ENCODE measurements around the gene KPNA3.
"Not testable (repeated sequence)": the region's sequence is repeated elsewhere in the genome, so short reads cannot be mapped to it uniquely, and the experiment has no call there.

KPNA3 gene

DNA sequence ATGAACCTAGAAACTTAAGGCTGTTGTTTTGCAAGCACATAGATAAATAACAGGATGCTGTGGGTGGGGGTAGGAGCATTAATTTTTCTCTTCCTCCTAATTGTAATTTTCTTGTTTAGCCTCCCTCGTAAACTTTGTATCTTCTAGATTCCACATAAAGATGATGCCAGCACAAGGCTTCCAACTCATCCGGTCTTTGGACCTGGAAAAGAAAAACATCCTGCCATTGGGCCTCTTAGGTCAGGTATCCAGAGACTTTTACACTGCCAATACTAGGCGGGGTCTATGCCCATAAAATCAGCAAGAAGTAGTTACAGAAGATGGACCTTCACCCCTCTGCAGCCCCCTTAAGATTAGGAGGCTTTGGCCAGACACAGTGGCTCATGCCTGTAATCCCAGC is 35.4 kb upstream of the KPNA3 start:
- no peaks in the 10 kb centered on the region for H3K9me3 ChIP-seq (ENCODE audit: control insufficient read depth, low read depth, low read length)
- H3K27me3 ChIP-seq (ENCODE audit: control insufficient read depth, insufficient read depth, low read length): no peaks in the 10 kb centered on the region
- no peaks in the 10 kb centered on the region for H3K4me1 ChIP-seq (ENCODE audit: control insufficient read depth, low read depth, low read length)

DNA sequence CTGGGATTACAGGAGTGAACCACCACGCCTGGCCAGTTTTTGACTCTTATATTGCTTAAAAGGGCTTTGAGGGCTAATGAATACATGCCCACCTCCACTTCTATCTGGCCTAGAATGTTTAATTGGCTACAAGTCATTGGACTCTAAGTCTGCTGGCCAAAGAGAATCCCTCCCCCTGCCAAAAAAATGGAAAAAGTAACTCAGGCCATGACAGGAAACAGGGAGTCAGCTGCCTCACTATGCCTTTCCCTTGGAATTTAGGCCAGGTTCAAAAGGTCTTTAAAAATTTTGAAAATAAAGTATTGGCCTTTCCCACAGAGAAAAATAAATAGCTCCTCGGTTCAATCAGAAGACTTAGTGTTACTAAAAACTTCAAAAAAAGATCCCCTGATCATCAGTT is 34.9 kb upstream of the KPNA3 start:
- H3K9me3 ChIP-seq (ENCODE audit: control insufficient read depth, low read depth, low read length): no peaks in the 10 kb centered on the region
- H3K27me3 ChIP-seq (ENCODE audit: control insufficient read depth, insufficient read depth, low read length): no peaks in the 10 kb centered on the region
- no peaks in the 10 kb centered on the region for H3K4me1 ChIP-seq (ENCODE audit: control insufficient read depth, low read depth, low read length)
- no peak overlapping the region for H3K27ac ChIP-seq (ENCODE audit: low read length)
- H3K9ac ChIP-seq (ENCODE audit: low read length): no peak overlapping the region
- H3K4me3 ChIP-seq (ENCODE audit: low read length): no peak overlapping the region
- H3K36me3 ChIP-seq (ENCODE audit: control insufficient read depth, low read depth, low read length): no peaks in the 10 kb centered on the region

More for the DNA sequence above, 35.4 kb upstream of the KPNA3 start:
- H3K4me3 ChIP-seq (ENCODE audit: low read length): no peak overlapping the region
- no peak overlapping the region for H3K9ac ChIP-seq (ENCODE audit: low read length)
- H3K27ac ChIP-seq (ENCODE audit: low read length): no peak overlapping the region
- H3K36me3 ChIP-seq (ENCODE audit: control insufficient read depth, low read depth, low read length): no peaks in the 10 kb centered on the region

GRCh38 chr13:49821216-49822009 is 28.9 kb upstream of the KPNA3 start:
- H3K27ac ChIP-seq (ENCODE audit: low read length): no peak overlapping the region

DNA sequence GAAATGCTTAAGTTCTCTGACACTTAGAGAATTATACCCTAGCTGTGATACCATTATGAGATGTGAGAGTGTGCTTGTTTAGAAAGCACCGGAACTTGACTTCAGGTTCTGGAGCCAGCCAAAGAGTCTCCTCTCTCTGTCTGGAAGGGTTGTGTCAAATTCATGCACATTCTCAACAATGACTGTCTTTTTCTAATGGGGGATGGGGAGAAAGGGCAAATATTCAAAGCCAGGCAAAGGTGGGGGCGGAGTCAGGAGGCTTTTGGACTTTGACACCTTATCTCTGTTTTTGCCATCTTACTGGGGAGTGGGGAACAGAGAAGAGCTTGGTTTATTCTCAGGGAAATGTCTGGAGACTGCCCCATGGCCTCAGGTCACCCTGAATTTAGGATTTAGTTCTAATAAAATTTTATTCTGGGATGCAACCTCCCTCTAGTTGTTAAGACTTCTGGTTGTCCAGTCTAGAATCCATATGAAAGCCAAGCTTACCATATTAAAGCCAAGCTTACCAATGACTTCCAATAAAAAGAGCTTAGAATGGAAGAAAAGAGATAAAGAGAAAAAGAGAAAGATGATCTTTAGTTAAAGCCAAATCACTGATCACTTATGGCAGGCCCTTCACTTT is 28.2 kb upstream of the KPNA3 start:
- Histone ChIP-seq H3K27me3 (ENCODE audit: control insufficient read depth, insufficient read depth, low read length) (no peaks in the 10 kb centered on the region), H3K27ac (ENCODE audit: low read length) (no peak overlapping the region), H3K9ac (ENCODE audit: low read length) (no peak overlapping the region), H3K4me1 (ENCODE audit: control insufficient read depth, low read depth, low read length) (no peaks in the 10 kb centered on the region), H3K36me3 (ENCODE audit: control insufficient read depth, low read depth, low read length) (no peaks in the 10 kb centered on the region), H3K4me3 (ENCODE audit: low read length) (no peak overlapping the region), H3K9me3 (ENCODE audit: control insufficient read depth, low read depth, low read length) (no peaks in the 10 kb centered on the region)

More at GRCh38 chr13:49821216-49822009, 28.9 kb upstream of the KPNA3 start:
- H3K36me3 ChIP-seq (ENCODE audit: control insufficient read depth, low read depth, low read length): no peaks in the 10 kb centered on the region
- no peak overlapping the region for H3K4me3 ChIP-seq (ENCODE audit: low read length)
- H3K4me1 ChIP-seq (ENCODE audit: control insufficient read depth, low read depth, low read length): no peaks in the 10 kb centered on the region
- H3K27me3 ChIP-seq (ENCODE audit: control insufficient read depth, insufficient read depth, low read length): no peaks in the 10 kb centered on the region
- no peak overlapping the region for H3K9ac ChIP-seq (ENCODE audit: low read length)
- H3K9me3 ChIP-seq (ENCODE audit: control insufficient read depth, low read depth, low read length): no peaks in the 10 kb centered on the region

GRCh38 chr13:49816047-49816446 is 23.6 kb upstream of the KPNA3 start:
- H3K4me3 ChIP-seq (ENCODE audit: low read length); H3K4me1 ChIP-seq (ENCODE audit: control insufficient read depth, low read depth, low read length); H3K36me3 ChIP-seq (ENCODE audit: control insufficient read depth, low read depth, low read length); H3K9ac ChIP-seq (ENCODE audit: low read length); H3K27ac ChIP-seq (ENCODE audit: low read length); H3K27me3 ChIP-seq (ENCODE audit: control insufficient read depth, insufficient read depth, low read length); H3K9me3 ChIP-seq (ENCODE audit: control insufficient read depth, low read depth, low read length): not testable (repeated sequence)

DNA sequence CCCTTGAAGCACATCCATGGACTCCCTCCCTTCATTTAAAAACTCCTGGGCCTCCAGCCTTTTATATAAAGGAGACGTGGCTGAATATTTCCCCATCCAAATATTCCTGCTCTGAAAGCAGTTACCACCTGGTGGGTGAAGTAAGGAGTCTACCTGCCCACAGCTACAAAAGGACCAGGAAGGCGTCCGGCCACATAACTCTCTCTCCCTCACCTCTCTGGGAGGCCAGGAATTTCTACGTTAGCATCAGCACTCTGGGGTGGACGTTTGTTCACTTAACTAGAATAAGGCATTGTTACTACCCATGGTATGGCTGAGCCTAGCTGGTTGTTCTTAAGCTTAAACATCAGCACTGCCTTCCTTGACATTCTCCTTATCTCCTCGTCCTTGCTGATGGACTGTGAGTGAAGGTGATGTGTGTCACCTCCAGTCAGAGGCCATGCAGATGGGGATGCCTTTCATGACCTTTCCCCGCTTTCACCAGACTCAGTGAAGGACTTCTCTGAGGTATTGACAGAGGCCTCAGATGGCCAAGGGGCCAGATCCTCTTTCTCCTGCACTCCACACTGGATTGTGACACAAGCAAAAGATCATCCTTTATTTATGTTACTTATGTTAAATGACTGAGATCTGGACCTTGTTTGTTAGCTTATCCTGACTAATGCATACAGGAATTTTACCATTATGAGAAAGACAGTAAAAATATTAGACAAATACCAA is 22.2 kb upstream of the KPNA3 start:
- H3K9me3 ChIP-seq (ENCODE audit: control insufficient read depth, low read depth, low read length): no peaks in the 10 kb centered on the region
- H3K27me3 ChIP-seq (ENCODE audit: control insufficient read depth, insufficient read depth, low read length): no peaks in the 10 kb centered on the region

DNA sequence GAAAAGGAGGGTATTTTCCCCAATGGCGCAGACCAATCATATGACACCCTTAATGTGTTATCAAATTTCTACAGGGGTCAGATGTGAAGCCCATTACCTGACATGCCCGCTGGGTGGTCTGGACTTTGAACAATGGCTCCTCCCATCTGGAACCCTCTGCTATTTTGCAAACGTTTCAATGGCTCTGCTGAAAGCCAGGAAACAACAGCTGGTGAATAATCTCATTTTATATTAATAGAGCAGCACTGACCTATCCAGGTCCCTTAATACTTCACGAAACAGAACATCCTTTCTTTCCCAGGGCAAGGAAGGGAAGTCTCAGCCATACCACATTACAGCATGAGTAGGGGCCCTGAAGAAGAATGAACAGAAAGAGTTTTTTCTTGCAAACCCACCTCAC is 20.3 kb upstream of the KPNA3 start:
- Histone ChIP-seq H3K36me3 (ENCODE audit: control insufficient read depth, low read depth, low read length) (no peaks in the 10 kb centered on the region), H3K9ac (ENCODE audit: low read length) (no peak overlapping the region), H3K4me1 (ENCODE audit: control insufficient read depth, low read depth, low read length) (no peaks in the 10 kb centered on the region), H3K27me3 (ENCODE audit: control insufficient read depth, insufficient read depth, low read length) (no peaks in the 10 kb centered on the region), H3K27ac (ENCODE audit: low read length) (no peak overlapping the region), H3K4me3 (ENCODE audit: low read length) (no peak overlapping the region), H3K9me3 (ENCODE audit: control insufficient read depth, low read depth, low read length) (no peaks in the 10 kb centered on the region)

More for the DNA sequence above, 22.2 kb upstream of the KPNA3 start:
- Histone ChIP-seq H3K36me3 (ENCODE audit: control insufficient read depth, low read depth, low read length) (no peaks in the 10 kb centered on the region), H3K4me3 (ENCODE audit: low read length) (no peak overlapping the region), H3K27ac (ENCODE audit: low read length) (no peak overlapping the region), H3K4me1 (ENCODE audit: control insufficient read depth, low read depth, low read length) (no peaks in the 10 kb centered on the region), H3K9ac (ENCODE audit: low read length) (no peak overlapping the region)

DNA sequence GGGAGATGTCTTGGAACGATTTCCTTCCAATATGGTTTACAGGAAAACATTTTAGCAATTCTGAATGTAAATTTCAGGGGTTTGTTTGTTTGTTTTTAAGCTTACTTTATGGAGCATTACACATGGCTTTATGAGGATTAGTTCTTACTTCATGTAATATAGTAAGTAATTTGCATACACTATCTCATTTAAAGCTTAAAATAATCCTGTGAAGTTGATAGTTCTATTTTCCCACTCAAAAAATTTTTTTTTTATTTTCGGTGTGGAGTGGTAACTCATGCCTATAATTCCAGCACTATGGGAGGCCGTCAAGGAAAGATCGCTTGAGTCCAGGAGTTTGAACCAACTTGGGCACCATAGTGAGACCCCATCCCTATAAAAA is 19.0 kb upstream of the KPNA3 start:
- H3K27me3 ChIP-seq (ENCODE audit: control insufficient read depth, insufficient read depth, low read length): no peaks in the 10 kb centered on the region
- no peak overlapping the region for H3K9ac ChIP-seq (ENCODE audit: low read length)
- H3K36me3 ChIP-seq (ENCODE audit: control insufficient read depth, low read depth, low read length): no peaks in the 10 kb centered on the region
- H3K4me3 ChIP-seq (ENCODE audit: low read length): no peak overlapping the region
- H3K27ac ChIP-seq (ENCODE audit: low read length): no peak overlapping the region
- no peaks in the 10 kb centered on the region for H3K9me3 ChIP-seq (ENCODE audit: control insufficient read depth, low read depth, low read length)
- H3K4me1 ChIP-seq (ENCODE audit: control insufficient read depth, low read depth, low read length): no peaks in the 10 kb centered on the region

DNA sequence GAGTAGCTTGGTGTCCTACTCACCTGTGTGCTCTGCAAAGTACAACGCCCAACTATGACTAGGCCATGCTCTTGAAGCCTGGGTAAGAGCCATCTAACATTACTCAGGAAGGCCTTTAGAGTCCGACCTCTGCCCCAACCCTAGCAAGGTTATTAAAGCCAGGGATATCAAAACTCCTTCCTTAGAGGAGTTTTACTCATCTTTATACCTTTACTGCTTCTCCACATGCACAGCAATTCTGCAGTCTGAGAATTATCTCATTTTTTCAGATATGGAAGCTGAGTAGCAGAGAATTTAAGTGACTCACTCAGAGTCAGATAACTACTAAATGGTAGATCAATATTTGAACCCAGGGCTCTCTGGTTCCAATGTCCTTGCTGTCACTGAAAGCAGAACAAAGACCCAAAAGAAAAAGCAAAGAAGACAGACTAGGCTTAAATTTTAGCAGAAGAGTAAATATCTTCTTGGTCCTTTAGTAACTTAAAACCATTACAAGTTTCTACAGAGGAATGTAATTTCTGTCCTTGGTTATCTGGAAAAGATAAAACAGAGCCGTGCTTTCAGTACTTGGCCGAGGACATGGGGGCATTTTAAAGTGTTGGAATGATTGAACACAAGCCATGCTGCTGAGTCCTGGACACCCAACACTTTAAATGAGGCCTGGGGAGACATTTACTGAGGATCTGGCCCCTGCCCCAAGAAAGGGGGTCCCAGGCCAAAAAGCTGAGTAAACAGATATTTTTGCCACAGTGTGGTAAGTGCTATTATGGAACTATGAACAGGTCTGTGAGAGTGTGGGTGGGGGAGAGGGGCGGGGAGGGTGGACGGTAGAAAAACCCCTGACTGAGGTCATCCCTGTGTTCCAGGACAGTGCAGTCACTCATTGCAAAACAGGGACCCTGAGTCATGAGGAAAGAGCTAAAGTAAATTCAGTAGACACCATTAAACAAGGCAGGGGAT is 18.4 kb upstream of the KPNA3 start:
- Histone ChIP-seq H3K9ac (ENCODE audit: low read length) (no peak overlapping the region), H3K4me3 (ENCODE audit: low read length) (no peak overlapping the region), H3K4me1 (ENCODE audit: control insufficient read depth, low read depth, low read length) (no peaks in the 10 kb centered on the region), H3K9me3 (ENCODE audit: control insufficient read depth, low read depth, low read length) (no peaks in the 10 kb centered on the region), H3K27me3 (ENCODE audit: control insufficient read depth, insufficient read depth, low read length) (no peaks in the 10 kb centered on the region), H3K36me3 (ENCODE audit: control insufficient read depth, low read depth, low read length) (no peaks in the 10 kb centered on the region), H3K27ac (ENCODE audit: low read length) (no peak overlapping the region)

DNA sequence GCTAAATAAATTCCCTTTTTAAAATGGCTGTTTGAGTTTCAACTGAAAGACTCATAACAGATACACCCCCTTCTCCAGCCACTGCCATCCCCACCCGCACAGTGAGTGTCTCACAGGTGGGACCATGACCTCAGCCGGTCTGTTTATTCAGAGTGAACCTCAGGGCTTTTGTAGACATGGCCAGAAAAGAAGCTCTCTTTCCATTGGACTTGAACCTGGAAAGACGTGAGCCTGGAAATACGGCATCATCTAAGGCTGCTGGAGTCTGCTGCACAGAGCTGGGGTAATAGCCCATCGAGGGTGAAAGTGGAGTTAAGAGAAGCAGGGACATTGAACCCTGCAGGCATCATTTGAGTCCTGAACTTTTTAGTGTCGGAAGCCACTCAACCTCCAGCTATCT is 15.2 kb upstream of the KPNA3 start:
- Histone ChIP-seq H3K36me3 (ENCODE audit: control insufficient read depth, low read depth, low read length) (no peaks in the 10 kb centered on the region), H3K4me3 (ENCODE audit: low read length) (no peak overlapping the region), H3K27me3 (ENCODE audit: control insufficient read depth, insufficient read depth, low read length) (no peaks in the 10 kb centered on the region), H3K9me3 (ENCODE audit: control insufficient read depth, low read depth, low read length) (no peaks in the 10 kb centered on the region), H3K27ac (ENCODE audit: low read length) (no peak overlapping the region), H3K9ac (ENCODE audit: low read length) (no peak overlapping the region), H3K4me1 (ENCODE audit: control insufficient read depth, low read depth, low read length) (no peaks in the 10 kb centered on the region)

GRCh38 chr13:49806126-49806536 is 13.6 kb upstream of the KPNA3 start:
- H3K4me1 ChIP-seq (ENCODE audit: control insufficient read depth, low read depth, low read length): no peaks in the 10 kb centered on the region

More at GRCh38 chr13:49806126-49806536, 13.6 kb upstream of the KPNA3 start:
- H3K4me3 ChIP-seq (ENCODE audit: low read length): no peak overlapping the region
- H3K27ac ChIP-seq (ENCODE audit: low read length): no peak overlapping the region
- H3K27me3 ChIP-seq (ENCODE audit: control insufficient read depth, insufficient read depth, low read length): no peaks in the 10 kb centered on the region
- no peak overlapping the region for H3K9ac ChIP-seq (ENCODE audit: low read length)
- H3K36me3 ChIP-seq (ENCODE audit: control insufficient read depth, low read depth, low read length): no peaks in the 10 kb centered on the region
- no peaks in the 10 kb centered on the region for H3K9me3 ChIP-seq (ENCODE audit: control insufficient read depth, low read depth, low read length)
